Effector memory CD8-positive, alpha-beta T cell (primary cell): ENCODE data around the gene DEGS1.

Experiments
- ATAC-seq: fragments of 150-1000 bp; cut with Tn5 transposase; replicated peaks from 2 replicates; pipeline ENCODE4 v1.10.0; 2021; ENCODE audit warnings: mild to moderate bottlenecking, moderate library complexity
- DNase-seq, 3 experiments: peaks; one replicate each; pipeline ENCODE4 v3.0.0; 2021
- H3K27ac Mint-ChIP-seq, 2 donors: one replicate each; pipeline ENCODE4 v1.8.0; 2022; ENCODE audit warnings: mild to moderate bottlenecking in 2 of 2, mixed read lengths in 2 of 2, moderate library complexity in 2 of 2
- H3K27me3 Mint-ChIP-seq, 2 donors: one replicate each; pipeline ENCODE4 v1.8.0; 2022; ENCODE audit warnings: mixed read lengths in 2 of 2
- H3K36me3 Mint-ChIP-seq: one replicate; pipeline ENCODE4 v1.8.0; 2022; ENCODE audit warnings: mild to moderate bottlenecking, moderate library complexity, mixed read lengths; ENCODE audit not compliant: insufficient read depth
- H3K4me1 Mint-ChIP-seq, 2 donors: one replicate each; pipeline ENCODE4 v1.8.0; 2022; ENCODE audit warnings: low read depth in 2 of 2, mixed read lengths in 2 of 2
- H3K4me3 Mint-ChIP-seq, 2 donors: one replicate each; pipeline ENCODE4 v1.8.0; 2022; ENCODE audit warnings: mild to moderate bottlenecking in 2 of 2, mixed read lengths in 2 of 2, moderate library complexity in 2 of 2
- H3K9me3 Mint-ChIP-seq, 2 donors: one replicate each; pipeline ENCODE4 v1.8.0; 2022; ENCODE audit warnings: mixed read lengths in 2 of 2

Gene DEGS1

GRCh38 chr1:224237119-224237881 lies 54.3 kb downstream of the DEGS1 start:
- DNase-seq, result no peak
- no peaks in the 10 kb centered on the region for H3K4me1 Mint-ChIP-seq
- peak overlapping the region in 1 of 2 donors; percentile 20 for H3K27ac Mint-ChIP-seq
- H3K9me3 Mint-ChIP-seq, result no peaks in the 10 kb centered on the region
- H3K36me3 Mint-ChIP-seq, result peaks cover 18% of the 10 kb centered on the region
- ATAC-seq, result no peak
- H3K4me3 Mint-ChIP-seq, result no peak overlapping the region
- H3K27me3 Mint-ChIP-seq, result no peaks in the 10 kb centered on the region

DNA sequence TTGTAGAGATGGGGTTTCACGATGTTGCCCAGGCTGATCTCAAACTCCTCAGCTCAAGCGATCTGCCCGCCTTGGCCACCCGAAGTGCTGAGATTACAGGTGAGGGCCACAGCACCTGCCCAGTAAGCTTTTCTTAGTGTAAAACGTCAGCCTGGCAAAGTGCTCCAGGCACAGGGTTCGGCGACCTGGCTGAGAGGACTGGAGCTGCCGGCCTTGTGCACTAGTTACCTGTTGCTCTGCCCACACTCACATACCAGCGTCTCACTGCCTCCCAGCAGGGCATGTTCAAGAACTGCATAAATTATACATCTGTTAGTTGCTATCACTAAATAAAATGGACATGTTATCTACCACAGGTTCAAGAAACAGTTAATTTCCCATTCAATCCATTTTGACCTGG lies 55.2 kb downstream of the DEGS1 start:
- ATAC-seq (no peak), DNase-seq (no peak)
- H3K27me3 Mint-ChIP-seq, result no peaks in the 10 kb centered on the region
- H3K4me1 Mint-ChIP-seq, result no peaks in the 10 kb centered on the region
- H3K9me3 Mint-ChIP-seq, result no peaks in the 10 kb centered on the region
- peaks cover 16% of the 10 kb centered on the region for H3K36me3 Mint-ChIP-seq
- no peak overlapping the region for H3K4me3 Mint-ChIP-seq
- H3K27ac Mint-ChIP-seq, result peak overlapping the region in 1 of 2 donors; percentile 29

DNA sequence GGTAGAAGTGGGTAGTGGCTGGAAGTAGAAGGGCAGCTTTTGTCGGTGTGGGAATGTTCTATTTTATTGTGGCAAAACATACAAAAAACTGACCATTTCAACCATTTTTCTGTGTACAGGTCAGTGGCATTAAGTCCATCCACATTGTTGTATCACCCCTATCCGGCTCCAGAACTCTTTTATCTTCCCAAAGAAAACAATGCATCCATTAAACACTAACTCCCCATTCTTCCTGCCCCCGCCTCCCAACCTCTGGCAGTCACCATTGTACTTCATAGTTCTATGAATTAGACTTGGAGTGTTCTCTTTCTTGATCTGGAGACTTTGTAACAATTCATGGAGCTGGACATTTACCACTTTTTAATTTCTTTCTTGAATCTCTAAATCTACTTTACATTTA lies 55.7 kb downstream of the DEGS1 start:
- H3K27me3 Mint-ChIP-seq, result no peaks in the 10 kb centered on the region
- H3K4me1 Mint-ChIP-seq, result no peaks in the 10 kb centered on the region
- H3K27ac Mint-ChIP-seq, result peak overlapping the region in 1 of 2 donors; percentile 29
- H3K4me3 Mint-ChIP-seq, result no peak overlapping the region
- no peaks in the 10 kb centered on the region for H3K9me3 Mint-ChIP-seq
- H3K36me3 Mint-ChIP-seq, result peaks cover 18% of the 10 kb centered on the region
- DNase-seq (no peak), ATAC-seq (no peak)
